B cell (primary cell): Measurements from ENCODE around the gene NOTUM. TPM values are rescaled to one million over a fixed set of nuclear protein-coding genes. Genes with fewer than 3 reads are reported as not detected.

Experiments used
- ATAC-seq: fragments of 200-7000 bp; cut with Tn5 transposase; one replicate; pipeline ENCODE4 v1.10.0; 2021; ENCODE audit warnings: low read depth, mild to moderate bottlenecking, moderate number of reproducible peaks, moderate library complexity
- CTCF ChIA-PET: fragments of 350-600 bp; sonication (Branson Sonifier 250); formaldehyde crosslinking; loops from one replicate; lab custom pipeline; 2021; ENCODE audit warnings: antibody characterized with exemption, inconsistent platforms; lab: Charles Lee
- POLR2A ChIA-PET: fragments of 350-600 bp; sonication (Branson Sonifier 250); formaldehyde crosslinking; loops from one replicate; lab custom pipeline; 2021; ENCODE audit warnings: antibody characterized with exemption; lab: Charles Lee
- DNase-seq: peaks from one replicate; pipeline ENCODE4 v3.0.0; 2013
- H2AFZ ChIP-seq: 2 replicates; pipeline ENCODE4 v1.6.1; 2012; ENCODE audit warnings: mild to moderate bottlenecking, low read depth, low read length; ENCODE audit not compliant: insufficient read depth, poor library complexity, severe bottlenecking
- H3K27ac ChIP-seq, 2 donors: 1 replicate in 1 of 2; 2 replicates in 1 of 2; pipeline ENCODE4 v1.5.1; 2012 to 2013; ENCODE audit warnings: low read length in 2 of 2, mild to moderate bottlenecking in 2 of 2, moderate library complexity in 1 of 2
- H3K27me3 ChIP-seq, 4 experiments: fragments of 200-600 bp in 1 of 4; sonication (generic) in 1 of 4; replicated peaks in 1 of 4; 1 replicate in 2 of 4; 2 replicates in 2 of 4; pipeline versions ENCODE4 v1.6.1 to v1.7.0; 2013 to 2016; ENCODE audit warnings: low read length in 3 of 4, mild to moderate bottlenecking in 2 of 4, mixed read lengths in 1 of 4, moderate library complexity in 1 of 4; ENCODE audit not compliant: insufficient read depth in 4 of 4, control insufficient read depth in 3 of 4; ENCODE audit errors: control extremely low read depth in 1 of 4
- H3K36me3 ChIP-seq, 2 experiments: replicated peaks in 1 of 2; 1 replicate in 1 of 2; 2 replicates in 1 of 2; pipeline versions ENCODE4 v1.6.1 to v1.7.1; 2013; ENCODE audit warnings: low read length in 1 of 2; ENCODE audit not compliant: insufficient read depth in 2 of 2, control insufficient read depth in 1 of 2; ENCODE audit errors: control extremely low read depth in 1 of 2, extremely low read depth in 1 of 2
- H3K4me1 ChIP-seq, 2 donors: fragments of 200-600 bp in 1 of 2; sonication (generic) in 1 of 2; 1 replicate in 1 of 2; 2 replicates in 1 of 2; pipeline versions ENCODE4 v1.5.1 to v1.6.1; 2013 to 2017; ENCODE audit warnings: low read length in 2 of 2; ENCODE audit not compliant: control insufficient read depth in 2 of 2, insufficient read depth in 2 of 2
- H3K4me2 ChIP-seq: replicated peaks from 2 replicates; pipeline ENCODE3; 2012; ENCODE audit warnings: mild to moderate bottlenecking, low read depth, low read length; ENCODE audit not compliant: poor library complexity, severe bottlenecking
- H3K4me3 ChIP-seq, 5 experiments: fragments of 200-600 bp in 1 of 5; sonication (generic) in 1 of 5; 1 replicate in 3 of 5; 2 replicates in 2 of 5; pipeline versions ENCODE4 v1.5.1 to v1.7.0; 2011 to 2016; ENCODE audit warnings: low read length in 4 of 5, mild to moderate bottlenecking in 4 of 5, low read depth in 2 of 5, control low read depth in 1 of 5, moderate library complexity in 1 of 5; ENCODE audit not compliant: insufficient read depth in 1 of 5; ENCODE audit errors: control extremely low read depth in 1 of 5, extremely low read depth in 1 of 5
- H3K79me2 ChIP-seq: fragments of 200-600 bp; sonication (generic); one replicate; pipeline ENCODE4 v1.6.0; 2016; ENCODE audit warnings: low read length; ENCODE audit not compliant: control insufficient read depth, insufficient read depth
- H3K9ac ChIP-seq: fragments of 200-600 bp; sonication (generic); 2 replicates; pipeline ENCODE4 v1.6.1; 2017; ENCODE audit warnings: mild to moderate bottlenecking, low read length, moderate library complexity
- H3K9me3 ChIP-seq, 3 donors: one replicate each; pipeline versions ENCODE4 v1.6.1 to v1.7.1; 2013; ENCODE audit warnings: low read length in 2 of 3; ENCODE audit not compliant: control insufficient read depth in 2 of 3, insufficient read depth in 1 of 3; ENCODE audit errors: control extremely low read depth in 1 of 3
- H4K20me1 ChIP-seq: 2 replicates; pipeline ENCODE4 v1.6.0; 2012; ENCODE audit warnings: mild to moderate bottlenecking, low read length; ENCODE audit not compliant: insufficient read depth, control insufficient read depth, poor library complexity, severe bottlenecking
- H3K27ac Mint-ChIP-seq: one replicate; pipeline ENCODE4 v1.8.0; 2021; ENCODE audit warnings: mixed read lengths
- H3K27me3 Mint-ChIP-seq: one replicate; pipeline ENCODE4 v1.8.0; 2021; ENCODE audit warnings: mixed read lengths
- H3K4me1 Mint-ChIP-seq: one replicate; pipeline ENCODE4 v1.8.0; 2021; ENCODE audit warnings: mixed read lengths
- H3K4me3 Mint-ChIP-seq: one replicate; pipeline ENCODE4 v1.8.0; 2021; ENCODE audit warnings: mixed read lengths
- H3K9me3 Mint-ChIP-seq: one replicate; pipeline ENCODE4 v1.8.0; 2022; ENCODE audit warnings: mixed read lengths; ENCODE audit not compliant: insufficient read depth
- CTCF ChIP-seq: fragments of 200-600 bp; IDR thresholded peaks from one replicate; pipeline ENCODE4 v1.8.0; 2022; ENCODE audit warnings: antibody characterized with exemption, mild to moderate bottlenecking
- EZH2 ChIP-seq: IDR thresholded peaks from 2 replicates; pipeline ENCODE4 v1.6.1; 2012; ENCODE audit warnings: borderline replicate concordance, low read depth, mild to moderate bottlenecking, moderate library complexity, low read length; ENCODE audit not compliant: insufficient read depth, poor library complexity, severe bottlenecking
- WGBS: methylation state at CpG from one replicate; pipeline ENCODE4 v1.1.5; 2013; ENCODE audit warnings: missing lambda C conversion rate; ENCODE audit not compliant: insufficient coverage; 5-methylcytosine and 5-hydroxymethylcytosine counted together
- intact Hi-C: fragments of 100-400 bp; cut with micrococcal nuclease; formaldehyde crosslinking; loops from one replicate; pipeline ENCODE4 v1.10.0; 2022
- polyA plus RNA-seq: library from polyadenylated mRNA; depleted of rRNA; stranded (reverse); fragments of >200 nt; gene quantifications from 2 replicates; pipeline ENCODE4 v1.2.3, GENCODE V29; 2012
- total RNA-seq, 2 donors: library from RNA; stranded (reverse); fragments of 120-200 nt in 1 of 2; gene quantifications; 1 replicate in 1 of 2; 2 replicates in 1 of 2; pipeline versions ENCODE4 v1.2.3 to v1.2.4, GENCODE V29; 2013 to 2022

The NOTUM gene
- total and polyA plus RNA-seq, 2 donors (not counting 1 experiment from before 2014, with no cell fraction given), result not detected

GRCh38 chr17:81983639-81984373, 22.8 kb upstream of the NOTUM start:
- Histone ChIP-seq H3K9ac (no peak overlapping the region), H3K79me2 (peaks cover 49% of the 10 kb centered on the region), H3K9me3 (peaks cover 0 to 7% (median 0%) of the 10 kb centered on the region in 3 donors), H3K27me3 (no peaks in the 10 kb centered on the region), H4K20me1 (peaks cover 20% of the 10 kb centered on the region), H3K36me3 (peaks cover 0 to 24% of the 10 kb centered on the region in 2 experiments), H3K4me1 (peaks cover 14 to 23% of the 10 kb centered on the region in 2 donors), H3K4me2 (peak overlapping the region; percentile 25), H3K27ac (no peak overlapping the region), H3K4me3 (no peak overlapping the region), H2AFZ (no peak overlapping the region)
- ChIA-PET CTCF (interaction anchor here (1.3 kb wide), 1 partner anchor 24 kb away, joined by 5 read pairs; the partner anchor contains the start of gene NOTUM), POLR2A (interaction anchor here (0.6 to 0.7 kb wide), 3 partner anchors 36 to 168 kb away, joined by 5 to 8 read pairs (median 5); no protein-coding TSS in a partner anchor)
- DNase-seq (peak; percentile 45), ATAC-seq (peak; percentile 31)
- Mint-ChIP-seq H3K9me3 (no peaks in the 10 kb centered on the region), H3K27ac (peak overlapping the region; percentile 26), H3K4me3 (no peak overlapping the region), H3K27me3 (no peaks in the 10 kb centered on the region), H3K4me1 (peaks cover 23% of the 10 kb centered on the region)
- TF ChIP-seq CTCF, result no peak
- no peak for TF ChIP-seq EZH2
- intact Hi-C loops, result no loop called here
- 93% methylated on average over 20 of the region's 26 CpGs for WGBS
